Heart left ventricle (tissue), 16 donors: ENCODE measurements around the gene ACKR2. TPM values are rescaled to one million over a fixed set of nuclear protein-coding genes. Genes with fewer than 3 reads are reported as not detected.
"Not testable (repeated sequence)": the region's sequence is repeated elsewhere in the genome, so short reads cannot be mapped to it uniquely, and the experiment has no call there.

Experiments
- ATAC-seq, 4 donors: fragments of 200-7000 bp; cut with Tn5 transposase; one replicate each; pipeline ENCODE4 v1.9.1; 2020 to 2022; ENCODE audit warnings: moderate library complexity in 4 of 4, mild to moderate bottlenecking in 3 of 4, moderate number of reproducible peaks in 1 of 4
- DNase-seq, 5 donors: peaks; one replicate each; pipeline ENCODE4 v3.0.0-alpha.2; 2020
- H3K27ac ChIP-seq, 12 donors: fragments of 200-600 bp; sonication (generic) in 4 of 12; one replicate each; pipeline versions ENCODE4 v1.5.0 to v1.8.0; 2016 to 2022; ENCODE audit warnings: mild to moderate bottlenecking in 2 of 12
- H3K27me3 ChIP-seq, 9 donors: fragments of 200-600 bp; sonication (generic) in 2 of 9; one replicate each; pipeline versions ENCODE4 v1.5.1 to v1.8.0; 2016 to 2022; ENCODE audit warnings: mild to moderate bottlenecking in 3 of 9
- H3K36me3 ChIP-seq, 9 donors: fragments of 200-600 bp; sonication (generic) in 2 of 9; one replicate each; pipeline versions ENCODE4 v1.5.0 to v1.8.0; 2018 to 2022; ENCODE audit warnings: mild to moderate bottlenecking in 2 of 9
- H3K4me1 ChIP-seq, 12 donors: fragments of 200-600 bp; sonication (generic) in 4 of 12; one replicate each; pipeline versions ENCODE4 v1.5.0 to v1.8.0; 2016 to 2022; ENCODE audit warnings: mild to moderate bottlenecking in 3 of 12
- H3K4me3 ChIP-seq, 12 donors: fragments of 200-600 bp; sonication (generic) in 4 of 12; one replicate each; pipeline versions ENCODE4 v1.5.0 to v1.8.0; 2017 to 2022; ENCODE audit warnings: mild to moderate bottlenecking in 9 of 12, moderate library complexity in 4 of 12
- H3K9me3 ChIP-seq, 12 donors: fragments of 200-600 bp; sonication (generic) in 4 of 12; one replicate each; pipeline versions ENCODE4 v1.5.0 to v1.8.0; 2016 to 2022; ENCODE audit warnings: mild to moderate bottlenecking in 1 of 12
- POLR2A ChIP-seq, 2 donors: fragments of 450-650 bp; IDR thresholded peaks; one replicate each; pipeline ENCODE4 v1.6.1; 2017; ENCODE audit warnings: antibody characterized with exemption in 2 of 2, mild to moderate bottlenecking in 2 of 2, moderate library complexity in 2 of 2
- WGBS, 4 donors: extraction: QIAGEN DNeasy Blood & Tissue Kit in 2 of 4; methylation state at CpG; one replicate each; pipeline versions ENCODE4 v1.1.5 to v1.1.7; 2013 to 2018; 5-methylcytosine and 5-hydroxymethylcytosine counted together
- intact Hi-C, 10 donors: fragments of 100-400 bp; cut with DNase I; formaldehyde crosslinking; loops; one replicate each; pipeline versions ENCODE4 v1.11.1 to v1.14.2; 2022
- polyA plus RNA-seq, 2 donors: library from polyadenylated mRNA; stranded (reverse); fragments of 200-250 nt; gene quantifications; one replicate each; pipeline ENCODE4 v1.2.3, GENCODE V29; 2013
- total RNA-seq, 9 donors: library from RNA; depleted of rRNA in 2 of 9; stranded (reverse); fragments of >200 nt in 2 of 9; fragmentation: NEBNext Ultra II Directional in 3 of 9; extraction: Animal tissue kit (Norgen Biotek cat#: 25700) in 3 of 9; gene quantifications; one replicate each; pipeline versions ENCODE4 v1.1.0 to v1.2.4, GENCODE V29; 2016 to 2023
- TF ChIP-seq, protein P1 (sequence below), 12 donors: fragments of 200-600 bp; sonication (generic) in 4 of 12; IDR thresholded peaks; one replicate each; pipeline versions ENCODE4 v1.5.0 to v1.8.0; 2018 to 2022; ENCODE audit warnings: antibody characterized with exemption in 12 of 12, mild to moderate bottlenecking in 5 of 12
- donor health status: ischemic (EF 13 %, LVEDD 7.1; RV severe dilation, severe dysfunction).
- donor health status: healthy with polysubstance abuse.
- donor health status: DM: no; HTN: yes; CAD: no.
- donor health status: DM: no; HTN: no; CAD: no.
- donor health status: ischemic (EF 25% LVEDD 6.9; RV normal size, moderate dysfunction).
- donor health status: ischemic (EF 25% LVEDD 5.7; RV mildly dilated, moderate dysfunction).
- donor health status: healthy.
- donor health status: DM: yes; HTN: yes; CAD: no.
- donor health status: ischemic (EF 35%, LVEDD 5.7; RV mildly dilated, moderate dysfunction).
- donor health status: nonischemic (EF 11% LVEDD 7.7; RV severe dilation, severe dysfunction).
- donor health status: DM: yes; HTN: yes; CAD: no.
- donor health status: PGD.
- donor health status: ischemic (EF 29% LVEDD 5.4; RV normal size, mild dysfunction).
- donor health status: nonischemic (EF 23%, LVEDD 6.1; RV moderate dilation, normal function).

Gene ACKR2
- total and polyA plus RNA-seq, 11 donors: 0.22 to 3.1 (median 0.65) TPM

DNA sequence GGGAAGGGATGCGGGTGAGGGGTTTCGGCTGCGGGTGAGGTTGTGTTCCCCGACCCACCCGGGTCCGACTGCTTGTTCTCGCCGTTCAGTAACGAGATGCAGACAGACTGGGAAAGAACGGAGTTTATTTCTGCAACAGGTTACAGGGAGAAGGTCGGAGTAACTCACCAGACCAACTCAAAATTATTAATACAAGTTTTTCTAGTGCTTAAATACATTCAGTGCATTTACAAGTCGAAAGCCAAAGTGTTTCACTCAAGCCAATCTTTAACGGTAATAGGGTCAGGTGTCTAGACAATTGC is 4.5 kb upstream of the ACKR2 start:
- intact Hi-C loops: no loop called here

DNA sequence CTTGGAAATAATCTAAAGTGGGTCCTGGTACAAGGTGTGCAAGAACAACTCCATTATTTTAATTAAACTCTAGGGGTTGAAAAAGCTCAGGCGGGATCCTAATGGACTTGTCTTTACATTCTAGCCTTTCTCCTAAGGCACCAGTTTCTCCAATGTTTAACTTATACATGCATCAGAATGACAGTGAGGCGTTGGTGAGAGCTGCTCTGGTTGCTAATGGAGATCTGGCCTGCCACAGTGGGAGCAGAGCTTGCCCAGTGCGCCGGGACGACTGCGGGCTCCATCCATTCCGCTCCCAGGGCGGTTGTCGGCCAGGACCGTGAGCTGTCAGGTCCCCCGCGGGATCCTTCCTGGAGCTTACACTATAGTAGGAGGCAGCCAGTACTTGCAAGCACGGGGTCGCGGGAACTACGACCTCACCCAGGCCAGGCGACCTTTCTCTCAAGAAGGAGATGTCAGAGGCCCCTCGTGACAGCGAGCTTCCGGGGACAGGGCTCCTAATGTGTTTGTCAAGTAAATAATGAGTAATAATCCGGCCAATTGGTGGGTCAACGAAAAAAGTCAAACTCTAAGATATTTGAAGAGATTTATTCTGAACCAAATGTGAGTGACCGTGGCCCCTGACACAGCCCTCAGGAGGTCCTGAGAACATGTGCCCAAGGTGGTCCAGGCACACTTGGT is 4.0 kb upstream of the ACKR2 start:
- peak; percentile 8 to 66 (median 42) for DNase-seq
- H3K4me3 ChIP-seq: peak overlapping the region in 10 of 12 donors; percentile 58 to 96 (median 86)
- 32 to 52% (median 41%) methylated on average over 16 to 23 of the region's 23 CpGs for WGBS, 4 donors
- H3K36me3 ChIP-seq: peaks cover 0 to 4% (median 0%) of the 10 kb centered on the region in 9 donors
- no peaks in the 10 kb centered on the region for H3K27me3 ChIP-seq
- no peak for TF ChIP-seq POLR2A (IDR thresholded peaks at IDR 0.05)
- TF ChIP-seq, protein P1, sequence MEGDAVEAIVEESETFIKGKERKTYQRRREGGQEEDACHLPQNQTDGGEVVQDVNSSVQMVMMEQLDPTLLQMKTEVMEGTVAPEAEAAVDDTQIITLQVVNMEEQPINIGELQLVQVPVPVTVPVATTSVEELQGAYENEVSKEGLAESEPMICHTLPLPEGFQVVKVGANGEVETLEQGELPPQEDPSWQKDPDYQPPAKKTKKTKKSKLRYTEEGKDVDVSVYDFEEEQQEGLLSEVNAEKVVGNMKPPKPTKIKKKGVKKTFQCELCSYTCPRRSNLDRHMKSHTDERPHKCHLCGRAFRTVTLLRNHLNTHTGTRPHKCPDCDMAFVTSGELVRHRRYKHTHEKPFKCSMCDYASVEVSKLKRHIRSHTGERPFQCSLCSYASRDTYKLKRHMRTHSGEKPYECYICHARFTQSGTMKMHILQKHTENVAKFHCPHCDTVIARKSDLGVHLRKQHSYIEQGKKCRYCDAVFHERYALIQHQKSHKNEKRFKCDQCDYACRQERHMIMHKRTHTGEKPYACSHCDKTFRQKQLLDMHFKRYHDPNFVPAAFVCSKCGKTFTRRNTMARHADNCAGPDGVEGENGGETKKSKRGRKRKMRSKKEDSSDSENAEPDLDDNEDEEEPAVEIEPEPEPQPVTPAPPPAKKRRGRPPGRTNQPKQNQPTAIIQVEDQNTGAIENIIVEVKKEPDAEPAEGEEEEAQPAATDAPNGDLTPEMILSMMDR (IDR thresholded peaks at IDR 0.05): no peak
- intact Hi-C loops: no loop called here
- peaks cover 4 to 40% (median 27%) of the 10 kb centered on the region in 12 donors for H3K4me1 ChIP-seq
- H3K9me3 ChIP-seq: no peaks in the 10 kb centered on the region
- ATAC-seq: peak in 1 of 4 donors; percentile 23
- peak overlapping the region in 8 of 12 donors; percentile 88 to 99 (median 96) for H3K27ac ChIP-seq

More for the DNA sequence above, 4.5 kb upstream of the ACKR2 start:
- no peaks in the 10 kb centered on the region for H3K27me3 ChIP-seq
- H3K9me3 ChIP-seq: no peaks in the 10 kb centered on the region
- DNase-seq (no peak), ATAC-seq (no peak)
- 0 to 1% (median 1%) methylated on average over 13 of the region's 13 CpGs for WGBS, 4 donors
- peaks cover 4 to 45% (median 32%) of the 10 kb centered on the region in 12 donors for H3K4me1 ChIP-seq
- TF ChIP-seq, protein P1 (IDR thresholded peaks at IDR 0.05): no peak
- H3K36me3 ChIP-seq: peaks cover 0 to 4% (median 0%) of the 10 kb centered on the region in 9 donors
- peak overlapping the region; percentile 58 to 96 (median 84) for H3K4me3 ChIP-seq
- H3K27ac ChIP-seq: peak overlapping the region; percentile 88 to 99 (median 96)

DNA sequence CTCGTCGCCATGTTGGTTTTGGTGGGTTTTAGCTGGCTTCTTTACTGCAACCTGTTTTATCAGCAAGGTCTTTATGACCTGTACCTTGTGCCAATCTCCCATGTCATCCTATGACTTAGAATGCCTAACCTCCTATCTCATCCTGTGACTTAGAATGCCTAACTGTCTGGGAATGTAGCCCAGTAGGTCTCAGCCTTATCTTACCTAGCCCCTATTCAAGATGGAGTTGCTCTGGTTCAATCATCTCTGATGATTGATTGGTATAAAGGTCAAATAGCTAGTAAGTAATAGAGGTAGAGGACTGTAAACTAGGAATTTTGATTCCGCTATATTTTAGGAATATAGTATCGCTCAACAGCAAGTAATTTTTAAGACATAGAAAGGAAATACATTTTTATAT is 1.3 kb upstream of the ACKR2 start:
- H3K4me3 ChIP-seq: no peak overlapping the region
- no peaks in the 10 kb centered on the region for H3K36me3 ChIP-seq
- WGBS, 4 donors: 76 to 94% (median 88%) methylated on average over 4 of the region's 4 CpGs
- H3K4me1 ChIP-seq: peaks cover 0 to 15% (median 10%) of the 10 kb centered on the region in 12 donors
- H3K27me3 ChIP-seq: no peaks in the 10 kb centered on the region
- no peak for TF ChIP-seq POLR2A (IDR thresholded peaks at IDR 0.05)
- TF ChIP-seq, protein P1 (IDR thresholded peaks at IDR 0.05): no peak
- H3K27ac ChIP-seq: no peak overlapping the region
- intact Hi-C loops: no loop called here
- ATAC-seq (no peak), DNase-seq (no peak)
- no peaks in the 10 kb centered on the region for H3K9me3 ChIP-seq

DNA sequence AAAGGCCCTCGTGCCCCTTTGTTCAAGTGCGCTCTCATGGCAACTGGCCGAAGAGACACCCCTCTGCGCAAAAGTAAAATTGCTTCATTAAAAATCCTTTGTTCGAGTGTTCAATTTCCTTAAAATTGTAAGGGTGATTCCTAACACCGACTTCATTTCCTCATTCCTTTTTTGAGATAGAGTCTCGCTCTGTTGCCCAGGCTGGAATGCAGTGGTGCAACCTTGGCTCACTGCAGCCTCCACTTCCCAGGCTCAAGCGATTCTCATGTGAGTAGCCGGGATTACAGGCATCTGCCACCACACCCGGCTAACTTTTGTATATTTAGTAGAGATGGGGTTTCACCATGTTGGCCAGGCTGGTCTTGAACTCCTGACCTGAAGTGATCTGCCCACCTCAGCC is 1.5 kb downstream of the ACKR2 start:
- H3K27me3 ChIP-seq, H3K9me3 ChIP-seq, H3K36me3 ChIP-seq, H3K4me3 ChIP-seq, DNase-seq, H3K27ac ChIP-seq, ATAC-seq, intact Hi-C loops: not testable (repeated sequence)
- WGBS, 4 donors: 85 to 93% (median 88%) methylated on average over 10 of the region's 10 CpGs
- H3K4me1 ChIP-seq: peaks cover 0 to 15% (median 7%) of the 10 kb centered on the region in 12 donors

DNA sequence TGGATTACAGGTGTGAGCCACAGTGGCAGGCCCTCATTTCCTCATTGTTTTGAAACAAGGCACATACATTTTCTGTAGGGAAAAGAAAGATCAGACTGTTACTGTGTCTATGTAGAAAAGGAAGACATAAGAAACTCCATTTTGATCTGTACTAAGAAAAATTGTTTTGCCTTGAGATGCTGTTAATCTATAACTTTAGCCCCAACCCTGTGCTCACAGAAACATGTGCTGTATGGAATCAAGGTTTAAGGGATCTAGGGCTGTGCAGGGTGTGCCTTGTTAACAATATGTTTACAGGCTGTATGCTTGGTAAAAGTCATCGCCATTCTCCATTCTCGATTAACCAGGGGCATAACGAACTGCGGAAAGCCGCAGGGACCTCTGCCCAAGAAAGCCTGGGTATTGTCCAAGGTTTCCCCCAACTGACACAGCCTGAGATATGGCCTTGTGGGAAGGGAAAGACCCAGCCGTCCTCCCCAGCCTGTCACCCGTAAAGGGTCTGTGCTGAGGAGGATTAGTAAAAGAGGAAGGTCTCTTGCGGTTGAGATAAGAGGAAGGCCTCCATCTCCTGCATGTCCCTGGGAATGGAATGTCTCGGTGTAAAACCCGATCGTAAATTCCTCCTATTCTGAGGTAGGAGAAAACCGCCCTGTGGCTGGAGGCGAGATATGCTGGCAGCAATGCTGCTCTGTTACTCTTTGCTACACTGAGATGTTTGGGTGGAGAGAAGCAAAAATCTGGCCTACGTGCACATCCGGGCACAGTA is 2.1 kb downstream of the ACKR2 start:
- DNase-seq, H3K36me3 ChIP-seq, ATAC-seq, H3K27ac ChIP-seq, H3K27me3 ChIP-seq, H3K9me3 ChIP-seq, intact Hi-C loops: not testable (repeated sequence)
- H3K4me3 ChIP-seq: peak overlapping the region in 1 of 12 donors; percentile 3
- H3K4me1 ChIP-seq: peaks cover 0 to 17% (median 7%) of the 10 kb centered on the region in 12 donors
- 34 to 59% (median 44%) methylated on average over 14 to 15 of the region's 15 CpGs for WGBS, 4 donors
